HG03460 (cell line): ENCODE results near the gene BMP7.

Source experiments
- ATAC-seq: cut with Tn5 transposase; IDR thresholded peaks from one replicate; pipeline ENCODE4 v1.9.1; 2021; ENCODE audit not compliant: unreplicated experiment

BMP7 gene

GRCh38 chr20:57131077-57131476 is 135.4 kb downstream of the BMP7 start:
- no peak for ATAC-seq

DNA sequence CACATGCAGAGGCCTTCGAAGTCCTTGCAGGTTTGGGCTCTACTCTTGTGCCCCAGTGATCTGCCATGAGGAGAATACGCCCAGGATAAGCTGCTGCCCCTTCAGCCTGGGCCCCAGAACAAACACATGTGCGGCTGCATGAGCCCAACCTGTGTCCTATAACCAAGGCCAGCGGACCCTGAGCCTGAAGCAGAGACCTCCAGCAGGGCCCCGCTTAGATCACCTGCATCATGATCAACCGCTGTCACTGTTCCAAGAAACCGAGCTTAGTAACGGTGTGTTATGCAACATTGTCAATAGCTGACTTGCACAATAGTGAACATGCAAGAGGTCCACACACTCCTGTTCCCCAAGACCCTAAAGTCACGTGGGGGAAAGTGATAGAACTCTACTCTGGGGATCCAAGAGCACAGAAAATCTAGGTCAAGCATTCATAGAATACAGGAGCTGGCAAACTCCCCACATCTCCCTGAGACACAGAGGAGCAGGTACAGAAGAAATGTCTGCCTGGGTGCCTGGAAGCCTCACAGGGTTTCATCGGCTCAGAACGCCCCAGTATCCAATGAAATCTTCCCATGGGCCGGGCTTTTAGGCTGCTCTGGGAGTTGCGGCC is 136.2 kb downstream of the BMP7 start:
- no peak for ATAC-seq

DNA sequence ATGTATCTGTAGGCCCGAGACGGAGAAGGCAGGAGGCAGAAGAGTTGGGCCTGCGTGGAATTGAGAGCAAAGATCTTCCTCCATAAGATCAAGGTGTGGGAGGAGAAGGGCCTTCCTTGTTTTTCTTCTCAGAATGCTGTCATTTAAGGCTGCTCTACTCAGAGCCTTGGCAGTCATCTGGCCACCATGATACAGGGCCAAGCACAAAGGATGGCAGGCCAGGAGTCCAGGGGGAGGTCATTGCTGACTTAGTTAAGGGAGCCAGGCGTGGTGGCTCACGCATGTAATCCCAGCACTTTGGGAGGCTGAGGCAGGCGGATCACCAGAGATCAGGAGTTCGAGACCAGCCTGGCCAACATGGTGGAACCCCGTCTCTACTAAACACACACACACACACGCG is 137.1 kb downstream of the BMP7 start:
- no peak for ATAC-seq

DNA sequence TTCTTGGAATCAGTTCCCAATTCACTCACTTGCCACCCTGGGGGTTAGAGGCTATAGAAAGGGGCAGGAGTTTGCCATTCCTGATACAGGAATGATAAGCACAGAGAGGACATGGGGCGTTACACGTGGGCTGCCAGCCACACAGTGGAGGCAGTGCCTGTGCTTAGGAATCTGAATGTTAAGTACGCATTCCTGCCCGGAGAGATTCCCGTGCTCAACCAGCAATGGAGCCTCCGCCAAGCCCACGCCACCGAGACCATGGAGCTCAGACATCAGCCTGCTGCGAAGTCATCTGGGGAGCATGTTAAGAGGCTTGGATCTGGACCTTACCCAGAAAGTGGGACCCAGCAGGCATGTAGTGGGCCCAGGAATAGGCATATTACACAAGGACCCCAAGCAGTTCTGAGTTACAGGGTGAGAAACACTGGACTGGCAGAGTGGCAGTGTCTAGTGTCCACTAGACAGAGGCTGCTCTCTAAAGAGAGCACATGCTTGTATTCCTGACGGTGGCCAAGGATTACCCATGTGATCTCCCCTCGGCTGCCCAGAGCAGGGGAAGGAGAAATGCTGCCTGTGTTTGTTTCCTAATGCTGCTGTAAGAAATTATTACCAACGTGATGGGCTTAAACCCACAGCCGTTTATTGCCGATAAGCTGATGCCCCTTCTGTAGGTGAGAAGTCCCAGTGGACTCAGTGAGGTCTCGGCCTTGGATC is 138.2 kb downstream of the BMP7 start:
- no peak for ATAC-seq

DNA sequence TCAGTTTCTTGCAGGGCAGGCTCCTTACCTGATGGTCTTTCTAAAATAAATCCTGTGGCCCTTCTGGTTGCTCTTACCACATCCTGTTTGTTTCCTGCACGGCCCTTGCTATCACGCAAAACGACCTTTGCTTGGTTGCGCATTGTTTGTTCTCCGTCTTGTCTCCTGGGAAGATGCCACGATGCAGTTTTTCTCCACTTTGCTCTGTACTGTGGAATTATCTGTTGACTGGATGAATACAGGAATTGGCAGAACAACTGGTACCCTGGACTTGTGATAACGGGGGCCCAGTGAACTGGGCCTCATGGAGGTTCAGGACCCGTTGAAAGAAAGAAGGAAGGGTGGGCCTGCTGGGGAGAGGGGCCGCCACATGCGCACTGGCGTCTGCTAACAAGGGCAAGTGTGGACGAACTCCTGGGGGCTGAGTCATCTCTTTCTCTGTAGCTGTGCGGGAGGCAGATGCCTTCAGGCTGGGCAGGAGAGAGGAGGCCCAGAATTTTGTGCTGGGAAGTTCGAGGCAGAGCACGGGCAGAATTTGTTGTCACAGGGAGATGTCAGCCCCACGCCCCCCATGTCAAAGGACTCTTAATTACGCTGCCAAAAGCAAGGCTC is 139.9 kb downstream of the BMP7 start:
- no peak for ATAC-seq

- no peak for ATAC-seq
These were observed 141.5 kb downstream of the BMP7 start for GRCh38 chr20:57124800-57125517.

DNA sequence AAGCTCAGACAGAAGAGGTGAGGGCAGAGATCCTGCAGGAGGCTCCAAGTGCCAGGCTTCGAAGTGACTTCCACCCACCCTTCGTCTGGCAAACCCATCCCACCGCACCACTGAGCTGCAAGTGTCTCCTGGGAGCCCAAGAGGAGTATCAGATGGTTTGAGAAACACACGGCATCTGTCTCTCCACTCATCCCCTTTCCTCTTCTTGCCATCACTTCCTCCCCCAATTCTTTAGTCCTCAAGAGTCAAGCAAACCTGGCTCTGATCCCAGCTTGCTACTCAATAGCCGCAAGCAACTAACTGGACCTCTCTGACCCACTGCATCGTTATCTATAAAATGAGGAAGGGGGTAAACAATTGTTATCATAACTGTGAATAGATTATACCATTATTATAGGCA is 142.1 kb downstream of the BMP7 start:
- no peak for ATAC-seq

- ATAC-seq: no peak
These were observed 142.9 kb downstream of the BMP7 start for GRCh38 chr20:57123504-57123903.

- no peak for ATAC-seq
These were observed 143.6 kb downstream of the BMP7 start for GRCh38 chr20:57122536-57123489.

- ATAC-seq: no peak
These were observed 147.5 kb downstream of the BMP7 start for GRCh38 chr20:57118964-57119363.
